CD4-positive, CD25-positive, alpha-beta regulatory T cell (primary cell): ENCODE data around the gene TEKT5. TPM values are rescaled to one million over a fixed set of nuclear protein-coding genes. Genes with fewer than 3 reads are reported as not detected.
A peak's percentile ranks its signal among the peaks of the same experiment; 100 is the strongest.

Source experiments
- ATAC-seq, 2 donors: fragments of 150-1000 bp; cut with Tn5 transposase; one replicate each; pipeline ENCODE4 v1.10.0; 2021; ENCODE audit warnings: low read depth in 2 of 2, moderate number of reproducible peaks in 2 of 2, moderate library complexity in 1 of 2
- DNase-seq, 3 donors: peaks; one replicate each; pipeline versions ENCODE4 v3.0.0 to v3.0.0-alpha.2; 2012 to 2022; ENCODE audit warnings: mixed read lengths in 1 of 3
- H3K27ac ChIP-seq: one replicate; pipeline ENCODE4 v1.7.0; 2013; ENCODE audit warnings: mild to moderate bottlenecking, low read length; ENCODE audit not compliant: insufficient read depth, poor library complexity, severe bottlenecking
- H3K27me3 ChIP-seq: one replicate; pipeline ENCODE4 v1.7.0; 2013; ENCODE audit warnings: low read length; ENCODE audit not compliant: control insufficient read depth, insufficient read depth
- H3K36me3 ChIP-seq: one replicate; pipeline ENCODE4 v1.7.0; 2013; ENCODE audit warnings: mild to moderate bottlenecking, low read length, moderate library complexity; ENCODE audit not compliant: control insufficient read depth, insufficient read depth
- H3K4me1 ChIP-seq: 2 replicates; pipeline ENCODE4 v1.7.0; 2013; ENCODE audit warnings: mild to moderate bottlenecking, low read length; ENCODE audit not compliant: insufficient read depth, control insufficient read depth, poor library complexity, severe bottlenecking
- H3K4me3 ChIP-seq: one replicate; pipeline ENCODE4 v1.7.0; 2013; ENCODE audit warnings: low read depth, mild to moderate bottlenecking, low read length, moderate library complexity
- H3K9me3 ChIP-seq, 2 experiments: 1 replicate in 1 of 2; 2 replicates in 1 of 2; pipeline ENCODE4 v1.7.0; 2013; ENCODE audit warnings: low read length in 2 of 2, mild to moderate bottlenecking in 1 of 2, moderate library complexity in 1 of 2; ENCODE audit not compliant: control insufficient read depth in 2 of 2
- H3K27ac Mint-ChIP-seq, 3 donors: one replicate each; pipeline ENCODE4 v1.8.0; 2020 to 2022; ENCODE audit warnings: mild to moderate bottlenecking in 3 of 3, mixed read lengths in 3 of 3, moderate library complexity in 2 of 3
- H3K27me3 Mint-ChIP-seq: one replicate; pipeline ENCODE4 v1.8.0; 2022; ENCODE audit warnings: mild to moderate bottlenecking, mixed read lengths
- H3K36me3 Mint-ChIP-seq: one replicate; pipeline ENCODE4 v1.8.0; 2020; ENCODE audit warnings: mixed read lengths
- H3K4me1 Mint-ChIP-seq, 4 donors: one replicate each; pipeline ENCODE4 v1.8.0; 2020 to 2022; ENCODE audit warnings: mixed read lengths in 4 of 4, mild to moderate bottlenecking in 1 of 4
- H3K4me3 Mint-ChIP-seq, 4 donors: one replicate each; pipeline ENCODE4 v1.8.0; 2020 to 2022; ENCODE audit warnings: mild to moderate bottlenecking in 4 of 4, mixed read lengths in 4 of 4, moderate library complexity in 3 of 4
- H3K9me3 Mint-ChIP-seq, 7 donors: one replicate each; pipeline ENCODE4 v1.8.0; 2020 to 2022; ENCODE audit warnings: mixed read lengths in 7 of 7, mild to moderate bottlenecking in 3 of 7, moderate library complexity in 2 of 7
- polyA plus RNA-seq, 4 donors: library from polyadenylated mRNA; unstranded; fragments of 300-500 nt; fragmentation: Illumina TruSeq; gene quantifications; one replicate each; pipeline ENCODE4 v1.2.3, GENCODE V29; 2021
- total RNA-seq: library from RNA; stranded (reverse); gene quantifications from one replicate; pipeline ENCODE4 v1.2.3, GENCODE V29; 2022

TEKT5 gene
- total and polyA plus RNA-seq, 5 donors from 2014 or later = 0.24 TPM; not detected in 4

DNA sequence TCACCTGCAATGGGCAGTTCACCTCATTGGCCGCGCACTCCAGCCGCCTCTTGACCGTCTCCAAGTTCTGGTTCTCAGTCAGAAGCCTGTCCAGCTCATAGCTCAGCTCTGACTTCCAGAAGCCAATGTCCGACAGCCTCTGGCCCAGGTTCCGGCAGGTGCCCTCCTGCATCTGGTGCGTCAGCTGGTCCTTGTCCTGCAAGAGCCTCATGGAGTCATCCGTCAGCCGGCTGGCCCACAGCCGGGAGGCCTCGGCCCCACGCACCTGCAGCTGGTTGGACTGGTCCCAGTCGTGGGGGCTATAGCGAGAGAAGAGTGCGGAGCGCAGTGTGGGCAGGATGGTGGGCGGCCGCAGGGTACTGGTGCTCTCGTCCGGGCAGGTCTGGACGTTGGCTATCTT is 424 bp downstream of the TEKT5 start:
- no peaks in the 10 kb centered on the region for H3K4me1 ChIP-seq
- Mint-ChIP-seq H3K4me1 (no peaks in the 10 kb centered on the region), H3K4me3 (no peak overlapping the region), H3K9me3 (peaks cover 0 to 2% (median 0%) of the 10 kb centered on the region in 7 donors), H3K27ac (no peak overlapping the region), H3K36me3 (no peaks in the 10 kb centered on the region), H3K27me3 (peaks cover 11% of the 10 kb centered on the region)
- ATAC-seq (no peak), DNase-seq (no peak)
- H3K27ac ChIP-seq = no peak overlapping the region
- H3K4me3 ChIP-seq = no peak overlapping the region
- no peaks in the 10 kb centered on the region for H3K27me3 ChIP-seq
- H3K9me3 ChIP-seq = no peaks in the 10 kb centered on the region
- no peaks in the 10 kb centered on the region for H3K36me3 ChIP-seq

DNA sequence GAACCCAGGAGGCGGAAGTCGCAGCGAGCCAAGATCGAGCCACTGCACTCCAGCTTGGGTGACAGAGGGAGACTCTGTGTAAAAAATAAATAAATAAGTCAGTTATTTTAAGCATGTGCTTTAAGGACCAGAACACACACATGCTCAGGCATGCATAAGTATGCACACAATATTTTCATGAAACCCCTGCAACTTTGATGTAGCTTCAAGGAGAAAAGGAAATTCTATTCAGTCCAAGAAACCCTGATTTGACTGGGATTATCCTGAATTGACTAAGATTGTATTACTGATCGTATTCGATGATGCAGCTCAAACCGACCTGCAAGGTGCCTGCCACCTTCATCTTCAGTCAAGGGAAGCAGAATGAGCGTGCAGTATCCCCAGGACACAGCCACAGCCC is 841 bp downstream of the TEKT5 start:
- no peaks in the 10 kb centered on the region for H3K4me1 ChIP-seq
- H3K4me3 ChIP-seq = no peak overlapping the region
- no peaks in the 10 kb centered on the region for H3K9me3 ChIP-seq
- ATAC-seq (no peak), DNase-seq (no peak)
- no peak overlapping the region for H3K27ac ChIP-seq
- Mint-ChIP-seq H3K27me3 (peaks cover 11% of the 10 kb centered on the region), H3K27ac (no peak overlapping the region), H3K36me3 (no peaks in the 10 kb centered on the region), H3K4me1 (no peaks in the 10 kb centered on the region), H3K4me3 (no peak overlapping the region), H3K9me3 (peaks cover 0 to 2% (median 0%) of the 10 kb centered on the region in 7 donors)
- H3K27me3 ChIP-seq = no peaks in the 10 kb centered on the region
- no peaks in the 10 kb centered on the region for H3K36me3 ChIP-seq

DNA sequence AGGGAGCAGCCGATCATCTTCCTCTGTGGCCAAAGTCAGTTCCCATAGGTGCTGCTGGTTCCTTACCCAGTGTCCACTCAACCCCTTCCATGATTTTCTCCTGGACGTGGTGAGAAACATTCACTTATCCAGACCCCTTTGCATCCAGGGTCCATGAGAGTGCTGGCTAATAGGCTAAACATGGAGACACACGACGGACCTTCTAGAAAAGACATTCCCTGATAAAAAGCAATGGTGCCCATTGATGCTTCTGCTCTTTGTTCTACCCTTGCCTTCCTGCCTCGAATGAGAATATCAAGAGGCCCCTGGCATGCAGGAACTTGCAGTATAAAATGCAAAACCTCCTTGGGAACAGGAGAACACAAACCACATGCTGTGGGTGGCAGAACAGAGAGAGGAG is 2.3 kb downstream of the TEKT5 start:
- H3K36me3 Mint-ChIP-seq = no peaks in the 10 kb centered on the region
- Histone ChIP-seq H3K27ac (no peak overlapping the region), H3K4me3 (no peak overlapping the region), H3K36me3 (no peaks in the 10 kb centered on the region), H3K9me3 (no peaks in the 10 kb centered on the region), H3K27me3 (no peaks in the 10 kb centered on the region), H3K4me1 (no peaks in the 10 kb centered on the region)
- H3K4me3 Mint-ChIP-seq = no peak overlapping the region
- peaks cover 0 to 2% (median 0%) of the 10 kb centered on the region in 7 donors for H3K9me3 Mint-ChIP-seq
- no peaks in the 10 kb centered on the region for H3K4me1 Mint-ChIP-seq
- no peak overlapping the region for H3K27ac Mint-ChIP-seq
- DNase-seq = no peak
- no peak for ATAC-seq
- peaks cover 19% of the 10 kb centered on the region for H3K27me3 Mint-ChIP-seq

DNA sequence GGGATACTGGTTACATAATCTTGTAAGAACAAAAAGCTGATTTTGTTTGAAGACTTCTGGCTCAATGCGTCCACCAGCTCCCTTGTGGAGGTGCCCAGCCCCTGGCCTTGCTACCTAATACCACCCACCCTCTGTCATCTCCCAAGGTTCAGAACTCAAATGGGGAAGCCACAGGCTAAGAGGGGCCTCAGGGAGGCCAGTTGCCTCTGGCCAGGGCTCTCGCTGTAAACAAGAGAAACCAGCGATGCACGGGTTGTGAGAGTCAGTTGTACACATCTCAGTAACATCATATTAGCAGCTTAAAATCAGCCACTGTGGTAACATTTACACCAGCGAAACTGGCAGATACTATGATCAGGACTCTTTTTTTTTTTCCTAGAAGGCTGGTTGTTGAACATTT is 6.0 kb downstream of the TEKT5 start:
- H3K4me1 Mint-ChIP-seq = no peaks in the 10 kb centered on the region
- H3K27ac Mint-ChIP-seq = no peak overlapping the region
- peaks cover 16% of the 10 kb centered on the region for H3K27me3 Mint-ChIP-seq
- no peak overlapping the region for H3K4me3 ChIP-seq
- no peaks in the 10 kb centered on the region for H3K9me3 ChIP-seq
- H3K4me3 Mint-ChIP-seq = no peak overlapping the region
- H3K4me1 ChIP-seq = no peaks in the 10 kb centered on the region
- H3K36me3 ChIP-seq = no peaks in the 10 kb centered on the region
- H3K36me3 Mint-ChIP-seq = no peaks in the 10 kb centered on the region
- ATAC-seq = no peak
- no peak overlapping the region for H3K27ac ChIP-seq
- H3K9me3 Mint-ChIP-seq = peaks cover 0 to 2% (median 0%) of the 10 kb centered on the region in 7 donors
- DNase-seq = no peak
- no peaks in the 10 kb centered on the region for H3K27me3 ChIP-seq

DNA sequence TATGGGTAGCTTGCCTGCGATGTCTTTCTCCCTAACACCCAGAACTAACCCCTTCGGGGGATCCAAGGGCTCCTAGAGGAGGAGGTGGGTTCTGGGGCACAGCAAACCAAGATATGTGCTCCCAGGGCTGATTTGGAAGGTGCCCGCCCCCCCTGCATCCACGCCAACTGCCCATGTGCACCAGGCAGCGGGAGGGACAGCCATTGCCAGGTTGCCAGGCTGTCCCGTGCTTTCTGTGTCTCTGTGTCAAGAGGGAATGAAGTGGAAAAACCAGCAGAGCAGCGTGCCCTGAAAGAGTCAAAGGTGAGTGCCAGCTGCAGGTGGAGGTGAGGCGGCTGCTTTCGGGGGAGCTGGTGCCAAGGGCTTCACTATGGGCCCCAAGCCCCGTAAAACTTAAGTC is 6.4 kb downstream of the TEKT5 start:
- H3K9me3 ChIP-seq = no peaks in the 10 kb centered on the region
- DNase-seq (no peak), ATAC-seq (no peak)
- Mint-ChIP-seq H3K27me3 (peaks cover 16% of the 10 kb centered on the region), H3K27ac (no peak overlapping the region), H3K4me1 (no peaks in the 10 kb centered on the region), H3K4me3 (no peak overlapping the region), H3K9me3 (peaks cover 0 to 2% (median 0%) of the 10 kb centered on the region in 7 donors), H3K36me3 (no peaks in the 10 kb centered on the region)
- no peak overlapping the region for H3K27ac ChIP-seq
- H3K4me3 ChIP-seq = no peak overlapping the region
- H3K36me3 ChIP-seq = no peaks in the 10 kb centered on the region
- H3K4me1 ChIP-seq = no peaks in the 10 kb centered on the region
- H3K27me3 ChIP-seq = no peaks in the 10 kb centered on the region

DNA sequence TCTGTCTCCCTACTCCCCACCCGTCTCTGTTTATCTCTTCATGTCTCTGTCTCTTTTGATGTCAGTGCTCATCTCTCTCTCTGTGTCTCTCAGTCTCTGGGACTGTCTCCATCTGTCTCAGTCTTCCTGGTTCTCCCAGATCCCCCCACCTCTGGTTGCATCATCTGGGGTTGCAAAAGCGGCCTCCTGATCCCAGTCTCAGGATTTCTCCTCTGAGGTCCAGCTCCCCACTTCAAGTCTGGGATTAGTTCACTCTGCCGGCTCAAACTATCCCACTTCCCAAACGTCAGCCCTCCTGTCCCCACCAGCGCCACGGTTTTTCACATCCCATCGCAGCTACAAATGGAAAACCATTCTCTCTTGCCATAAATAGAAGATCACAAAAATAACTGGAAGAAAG is 9.0 kb downstream of the TEKT5 start:
- H3K27ac Mint-ChIP-seq = no peak overlapping the region
- H3K4me1 ChIP-seq = no peaks in the 10 kb centered on the region
- H3K9me3 Mint-ChIP-seq = peaks cover 0 to 2% (median 0%) of the 10 kb centered on the region in 7 donors

DNA sequence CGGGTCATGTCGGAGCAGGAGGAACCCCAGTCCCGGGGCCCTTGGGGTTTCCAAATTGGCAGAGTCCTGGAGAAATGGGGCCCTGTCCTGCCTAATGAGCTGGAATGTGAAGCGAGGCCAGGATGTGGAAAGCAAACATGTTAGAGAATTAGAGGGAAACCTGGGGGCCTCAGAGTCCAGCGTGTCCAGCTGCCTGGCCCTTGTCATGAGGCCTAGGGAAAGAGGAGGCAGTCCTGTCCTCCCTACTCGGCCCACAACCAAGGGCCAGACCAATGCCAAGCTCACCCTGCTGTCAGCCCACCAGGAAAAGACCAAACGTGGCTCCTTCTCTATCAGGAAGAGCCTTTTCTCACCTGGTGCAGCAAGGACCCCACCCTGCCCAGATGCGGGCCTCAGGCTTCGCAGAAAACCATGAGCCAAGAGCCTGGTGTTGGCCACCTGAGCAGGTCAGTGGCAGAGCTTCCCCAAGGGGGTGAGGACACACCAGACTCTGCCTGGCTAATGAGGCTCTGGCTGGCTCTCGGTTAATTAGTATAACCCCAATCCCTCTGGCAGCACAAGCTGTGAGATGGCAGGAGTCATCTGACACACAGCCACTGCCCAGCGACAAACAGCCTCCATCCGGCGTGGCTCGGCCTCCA is 10.1 kb downstream of the TEKT5 start:
- no peak overlapping the region for H3K4me3 ChIP-seq
- no peak overlapping the region for H3K27ac ChIP-seq
- no peaks in the 10 kb centered on the region for H3K27me3 ChIP-seq
- H3K4me1 ChIP-seq = no peaks in the 10 kb centered on the region
- no peak overlapping the region for H3K4me3 Mint-ChIP-seq
- no peaks in the 10 kb centered on the region for H3K9me3 ChIP-seq
- H3K4me1 Mint-ChIP-seq = no peaks in the 10 kb centered on the region
- DNase-seq = no peak
- H3K36me3 Mint-ChIP-seq = no peaks in the 10 kb centered on the region
- peaks cover 0 to 2% (median 0%) of the 10 kb centered on the region in 7 donors for H3K9me3 Mint-ChIP-seq
- no peak for ATAC-seq
- H3K36me3 ChIP-seq = no peaks in the 10 kb centered on the region
- H3K27ac Mint-ChIP-seq = no peak overlapping the region
- peaks cover 16% of the 10 kb centered on the region for H3K27me3 Mint-ChIP-seq

More for the DNA sequence above, 9.0 kb downstream of the TEKT5 start:
- Mint-ChIP-seq H3K36me3 (no peaks in the 10 kb centered on the region), H3K4me1 (no peaks in the 10 kb centered on the region), H3K4me3 (peak overlapping the region in 1 of 4 donors; percentile 43), H3K27me3 (peaks cover 16% of the 10 kb centered on the region)
- H3K9me3 ChIP-seq = no peaks in the 10 kb centered on the region
- H3K27ac ChIP-seq = no peak overlapping the region
- no peak for ATAC-seq
- H3K4me3 ChIP-seq = no peak overlapping the region
- H3K36me3 ChIP-seq = no peaks in the 10 kb centered on the region
- H3K27me3 ChIP-seq = no peaks in the 10 kb centered on the region
- DNase-seq = no peak

DNA sequence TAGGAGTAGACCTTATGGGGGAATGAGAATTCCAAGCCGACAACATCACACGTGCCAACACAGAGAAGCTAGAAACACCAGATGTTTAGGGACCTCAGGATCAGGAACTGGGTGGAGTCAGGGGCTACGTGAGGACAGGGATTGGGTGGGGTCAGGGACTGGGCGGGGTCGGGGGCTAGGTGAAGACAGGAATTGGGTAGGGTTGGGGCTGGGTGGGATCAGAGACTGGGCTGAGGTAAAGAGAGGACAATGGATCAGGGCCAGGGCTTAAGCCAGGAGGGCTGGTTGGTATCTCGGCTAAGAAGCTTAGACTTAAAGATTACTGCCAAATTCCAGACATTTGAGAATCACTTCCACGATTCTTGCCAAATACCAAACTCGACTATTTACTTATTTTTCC is 11.6 kb downstream of the TEKT5 start:
- Histone ChIP-seq H3K9me3 (no peaks in the 10 kb centered on the region), H3K4me1 (no peaks in the 10 kb centered on the region), H3K27me3 (no peaks in the 10 kb centered on the region), H3K27ac (no peak overlapping the region), H3K36me3 (no peaks in the 10 kb centered on the region), H3K4me3 (no peak overlapping the region)
- H3K27ac Mint-ChIP-seq = no peak overlapping the region
- no peaks in the 10 kb centered on the region for H3K4me1 Mint-ChIP-seq
- H3K4me3 Mint-ChIP-seq = no peak overlapping the region
- DNase-seq (no peak), ATAC-seq (no peak)
- no peaks in the 10 kb centered on the region for H3K36me3 Mint-ChIP-seq
- H3K9me3 Mint-ChIP-seq = peaks cover 0 to 2% (median 0%) of the 10 kb centered on the region in 7 donors
- H3K27me3 Mint-ChIP-seq = peaks cover 13% of the 10 kb centered on the region
